Embryonic facial prominence (tissue), 1 donor: ENCODE measurements around the gene GMEB2.
"Not testable (repeated sequence)": the region's sequence is repeated elsewhere in the genome, so short reads cannot be mapped to it uniquely, and the experiment has no call there.

Experiments
- DNase-seq: peaks from one replicate; pipeline ENCODE4 v3.0.0-alpha.2; 2016; ENCODE audit errors: extremely low spot score

GMEB2 gene

DNA sequence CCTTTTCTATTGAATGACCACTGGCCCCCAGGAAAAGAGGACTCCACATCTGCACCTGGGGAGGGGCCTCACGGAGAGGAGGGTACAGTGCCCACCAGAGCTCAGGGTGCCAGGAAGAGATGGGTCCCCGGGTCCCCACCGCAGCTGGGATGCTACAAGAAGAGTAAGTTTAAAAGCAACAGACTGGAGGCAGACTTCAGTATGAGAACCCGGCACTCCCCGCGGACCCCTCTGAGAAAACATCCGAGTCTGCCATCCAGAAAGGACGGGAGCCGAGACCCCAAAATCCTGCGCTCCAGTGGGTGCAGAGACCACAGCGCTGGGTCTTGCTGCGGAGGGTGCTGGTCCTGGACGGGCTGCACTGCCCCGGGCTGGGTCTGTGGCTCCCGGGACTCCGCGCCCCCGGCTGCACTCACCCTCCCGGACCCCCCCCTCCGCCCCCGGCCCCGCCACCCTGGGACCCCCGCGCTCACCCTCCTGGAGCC lies 53.2 kb downstream of the GMEB2 start:
- DNase-seq = no peak

DNA sequence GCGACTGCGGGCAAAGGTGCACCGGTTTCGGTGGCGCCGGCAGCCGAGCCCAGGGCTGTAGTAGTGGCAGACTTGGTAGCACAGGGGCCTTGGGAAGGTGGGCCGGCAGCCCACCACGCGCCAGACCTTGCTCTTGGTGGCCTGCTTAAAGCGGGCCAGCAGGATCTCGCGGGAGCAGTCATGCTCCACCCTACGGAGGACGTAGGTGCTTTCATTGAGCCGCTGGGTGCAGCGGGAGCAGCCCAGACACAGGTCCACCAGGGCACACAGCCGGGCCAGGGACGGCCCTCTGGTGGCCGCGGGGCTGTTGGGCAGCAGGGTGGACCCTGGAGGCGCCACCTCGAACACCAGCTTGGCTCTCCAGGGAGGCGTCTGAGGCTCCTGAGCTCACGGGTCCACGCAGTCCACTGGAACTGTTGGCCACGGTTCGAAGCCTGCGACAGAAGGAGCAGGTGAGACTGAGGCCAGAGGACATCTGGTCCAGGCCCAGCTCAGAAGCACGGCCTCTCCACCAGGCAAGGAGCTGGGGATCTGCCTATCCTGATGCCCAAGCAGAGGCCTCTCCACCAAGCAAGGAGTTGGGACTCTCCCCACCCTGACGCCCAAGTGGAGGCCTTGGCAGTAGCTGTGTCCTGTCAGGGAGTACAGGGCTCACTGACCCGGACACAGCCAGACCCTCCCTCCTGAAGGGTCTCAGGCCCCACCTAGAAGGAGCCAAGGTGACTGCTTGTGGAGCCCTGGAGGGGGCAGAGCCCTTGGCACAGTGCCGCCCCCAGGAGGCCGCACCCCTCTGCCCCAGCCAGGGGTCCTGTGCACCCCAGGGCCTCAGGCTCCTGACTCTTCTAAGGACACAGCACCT lies 53.9 kb downstream of the GMEB2 start:
- no peak for DNase-seq

DNA sequence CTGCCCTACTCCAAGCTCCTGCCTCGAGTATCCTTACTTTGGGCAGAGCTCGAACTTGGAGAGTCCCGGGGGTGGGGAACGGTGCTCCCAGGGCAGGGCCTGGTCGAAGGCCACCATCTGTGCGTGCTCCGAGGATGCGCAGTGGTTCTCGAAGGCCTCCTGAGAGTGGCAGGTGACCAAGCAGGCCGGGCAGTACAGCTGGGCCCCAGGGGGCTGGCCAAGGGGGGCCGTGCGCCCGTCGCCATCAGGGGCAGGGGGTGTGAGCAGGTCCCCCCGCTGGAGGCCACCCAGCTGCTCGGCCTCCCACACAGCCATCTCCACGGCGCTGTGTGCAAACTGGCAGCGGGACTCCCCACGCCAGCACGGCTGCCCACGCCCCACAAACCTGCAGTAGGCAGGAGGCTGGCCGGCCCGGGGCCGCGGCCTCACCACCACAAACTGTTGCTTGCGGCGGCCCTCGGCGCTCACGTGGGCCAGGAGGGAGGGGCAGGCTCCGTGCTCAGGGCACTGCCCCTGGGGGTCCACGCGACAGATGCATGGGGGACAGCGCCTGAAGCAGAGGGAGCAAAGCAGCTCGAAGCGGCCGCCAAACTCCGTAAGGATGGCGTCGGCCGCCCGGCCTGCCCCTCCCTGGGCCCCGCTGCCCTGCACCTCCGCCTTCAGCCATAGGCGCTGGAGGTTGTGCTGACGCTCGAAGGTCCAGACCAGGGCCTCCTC lies 54.7 kb downstream of the GMEB2 start:
- DNase-seq = no peak

DNA sequence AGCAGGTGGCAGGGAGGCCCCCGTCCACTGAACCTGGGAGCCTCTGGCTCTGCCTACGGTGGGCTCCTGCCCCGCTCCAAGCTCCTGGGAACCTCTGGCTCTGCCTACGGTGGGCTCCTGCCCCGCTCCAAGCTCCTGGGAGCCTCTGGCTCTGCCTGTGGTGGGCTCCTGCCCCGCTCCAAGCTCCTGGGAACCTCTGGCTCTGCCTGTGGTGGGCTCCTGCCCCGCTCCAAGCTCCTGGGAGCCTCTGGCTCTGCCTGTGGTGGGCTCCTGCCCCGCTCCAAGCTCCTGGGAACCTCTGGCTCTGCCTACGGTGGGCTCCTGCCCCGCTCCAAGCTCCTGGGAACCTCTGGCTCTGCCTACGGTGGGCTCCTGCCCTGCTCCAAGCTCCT lies 55.8 kb downstream of the GMEB2 start:
- not testable (repeated sequence) for DNase-seq

DNA sequence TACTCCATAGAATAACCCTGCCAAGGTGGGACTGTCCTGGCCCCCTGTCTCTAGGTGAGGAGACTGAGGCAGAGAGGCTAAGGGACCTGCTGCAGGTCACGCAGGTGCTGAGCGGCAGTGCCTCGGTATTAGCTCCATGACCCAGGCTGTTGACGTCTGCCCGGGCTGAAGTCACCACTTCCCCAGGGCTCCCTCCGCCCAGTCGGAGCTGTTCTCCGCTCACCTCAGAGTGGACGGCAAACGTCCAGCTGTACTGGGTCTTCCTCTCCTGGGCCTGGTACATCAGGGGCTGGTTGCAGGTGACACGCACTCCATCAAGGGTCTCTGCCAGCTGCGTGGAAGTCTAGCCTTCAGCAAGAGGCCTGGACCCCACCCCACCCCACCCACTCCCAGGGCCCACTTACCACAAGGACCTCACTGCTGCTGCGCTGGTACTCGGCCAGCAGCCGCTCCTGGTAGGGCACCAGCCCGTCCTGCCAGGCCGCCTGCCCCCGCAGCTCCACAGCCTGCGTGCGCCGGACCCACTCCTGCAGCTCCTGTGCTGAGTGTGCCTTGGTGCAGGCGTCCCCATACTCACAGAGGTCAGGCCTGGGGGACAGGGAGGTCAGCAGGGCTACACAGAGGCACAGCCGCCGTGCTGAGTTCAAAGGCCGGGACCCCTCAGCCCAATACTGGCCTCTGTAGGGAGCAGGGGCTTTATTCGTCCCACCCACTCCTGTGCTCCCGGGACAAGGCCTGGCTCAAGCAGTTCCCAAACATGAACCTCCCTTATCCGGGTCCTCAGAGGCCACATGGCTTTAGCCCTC lies 56.4 kb downstream of the GMEB2 start:
- DNase-seq = no peak

DNA sequence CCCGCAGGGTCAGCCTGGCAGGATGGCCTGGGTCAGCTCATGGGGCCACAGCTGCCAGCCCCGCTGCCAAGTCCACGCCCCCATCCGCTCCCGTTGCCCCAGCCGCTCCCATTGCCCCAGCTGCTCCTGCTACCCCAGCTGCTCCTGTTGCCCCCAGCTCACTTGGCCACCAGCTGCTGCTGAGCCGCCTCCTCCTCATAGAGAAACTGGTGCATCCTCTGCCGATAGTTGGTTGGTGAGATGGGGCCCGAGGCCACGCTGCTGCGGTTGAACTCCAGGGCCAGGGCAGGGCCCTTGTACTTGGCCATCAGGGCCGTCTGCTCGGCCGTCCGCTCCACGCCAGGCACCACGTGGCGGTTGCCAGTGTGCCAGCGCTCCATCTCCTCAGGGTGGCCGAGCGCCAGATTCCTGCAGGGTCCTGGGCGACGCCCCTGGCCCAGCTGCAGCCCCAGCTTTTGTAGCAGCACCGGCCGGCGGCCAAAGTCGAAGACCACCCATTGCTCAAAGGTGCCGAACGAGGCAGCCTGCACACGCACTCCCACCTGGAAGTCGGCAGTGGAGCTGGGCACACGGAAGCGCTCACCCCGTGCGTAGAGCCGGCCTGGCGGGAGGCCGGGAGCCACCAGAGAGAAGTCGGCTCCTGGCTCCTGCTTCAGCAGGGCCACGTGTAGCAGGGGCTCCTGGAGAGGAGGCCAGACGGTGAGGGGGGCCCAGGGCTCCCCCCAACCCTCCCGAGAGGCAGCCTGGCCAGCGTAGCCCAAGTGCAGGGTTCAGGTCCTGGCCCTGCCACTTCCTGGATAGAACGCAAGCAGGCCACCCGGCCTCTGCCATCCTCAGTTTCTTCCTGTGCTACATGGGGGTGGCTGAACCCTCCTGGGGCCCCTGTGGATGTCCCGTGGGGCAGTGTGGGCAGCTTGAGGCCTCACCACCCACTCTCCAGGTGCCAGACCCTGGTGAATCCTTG lies 57.6 kb downstream of the GMEB2 start:
- DNase-seq = no peak

DNA sequence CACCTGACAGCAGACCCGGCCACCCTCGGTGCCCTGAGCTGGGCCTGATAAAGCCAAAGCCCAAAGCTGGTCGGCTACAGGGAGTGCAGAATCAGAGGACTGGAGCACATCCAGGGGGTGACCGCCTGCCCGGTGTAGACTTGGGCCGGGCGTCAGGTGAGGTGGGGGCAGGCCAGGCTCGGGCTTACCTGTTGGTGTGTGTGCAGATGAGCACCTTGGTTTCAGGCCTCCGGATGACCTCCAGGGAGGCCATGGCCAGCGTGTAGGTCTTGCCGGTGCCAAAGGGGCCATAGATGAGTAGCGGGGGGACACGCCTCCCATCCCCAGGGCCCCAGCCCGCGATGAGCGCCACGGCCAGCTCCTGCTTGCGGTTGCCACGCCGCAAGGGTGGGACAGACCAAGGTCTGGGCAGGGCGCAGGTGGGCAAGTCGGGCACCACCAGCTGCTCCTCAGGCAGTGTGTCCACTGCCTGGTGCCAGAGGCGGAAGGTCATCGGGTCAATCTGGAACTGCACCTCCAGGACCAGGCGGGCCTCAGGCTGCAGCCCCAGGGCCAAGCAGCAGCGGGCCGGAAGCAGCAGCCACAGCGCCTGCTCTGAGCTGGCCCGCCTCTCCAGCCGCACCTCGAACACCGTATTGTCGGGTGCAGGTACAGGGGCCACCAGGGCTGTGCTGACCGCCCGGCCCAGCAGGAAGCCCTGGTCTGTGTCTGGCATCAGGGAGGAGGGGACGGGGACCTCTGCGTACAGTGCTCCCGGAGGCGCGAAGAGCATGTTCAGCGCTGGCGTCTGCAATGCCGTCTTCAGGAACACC lies 58.5 kb downstream of the GMEB2 start:
- DNase-seq = no peak

DNA sequence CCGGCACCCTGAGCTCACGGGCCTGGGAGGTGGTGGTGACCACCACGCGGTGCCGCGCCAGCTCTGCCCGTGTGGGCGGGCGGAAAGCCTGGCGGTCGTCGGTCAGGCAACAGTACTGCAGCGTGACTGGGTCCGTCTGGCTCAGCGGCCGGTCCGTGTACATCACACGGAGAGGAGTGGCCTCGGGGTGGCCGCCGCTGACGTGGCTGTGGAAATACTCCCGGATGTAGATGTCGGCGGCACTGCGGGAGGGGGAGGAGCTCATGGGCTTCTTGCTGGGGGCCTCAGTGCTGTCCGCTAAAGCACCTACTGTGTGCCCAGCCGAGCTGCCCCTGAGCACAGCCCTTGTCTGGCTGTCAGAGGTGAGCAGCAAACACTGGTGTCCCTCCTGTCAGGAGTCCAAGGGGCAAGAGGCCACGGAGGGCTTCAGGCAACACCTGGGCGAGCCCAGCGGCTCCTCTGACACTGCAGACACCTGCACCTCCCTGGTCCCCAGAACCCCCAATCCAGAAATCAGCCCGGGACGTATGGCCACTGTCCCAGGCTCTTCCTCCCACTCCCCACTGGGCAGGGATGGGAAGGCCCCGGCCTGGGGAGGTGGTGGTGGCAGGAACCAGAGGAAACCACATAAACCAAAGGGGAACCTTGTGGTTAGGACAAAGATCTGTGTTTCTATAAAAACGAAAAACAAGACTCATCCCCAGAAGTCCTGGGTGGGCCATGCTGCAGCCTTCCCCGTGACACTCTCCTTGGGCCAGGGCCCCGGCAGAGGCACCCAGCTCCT lies 59.3 kb downstream of the GMEB2 start:
- no peak for DNase-seq

DNA sequence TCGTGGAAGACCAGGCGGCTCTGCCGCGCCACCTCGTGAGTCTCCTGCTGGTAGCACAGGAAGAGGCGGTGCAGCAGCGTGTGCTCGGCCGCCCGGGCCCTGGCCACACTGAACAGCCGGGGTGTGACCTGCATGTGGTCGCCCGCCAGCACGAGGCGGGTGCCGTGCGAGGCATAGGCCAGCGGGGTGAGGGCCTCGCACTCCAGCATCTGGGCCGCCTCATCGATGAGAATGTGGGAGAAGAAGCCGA lies 59.8 kb downstream of the GMEB2 start:
- no peak for DNase-seq

DNA sequence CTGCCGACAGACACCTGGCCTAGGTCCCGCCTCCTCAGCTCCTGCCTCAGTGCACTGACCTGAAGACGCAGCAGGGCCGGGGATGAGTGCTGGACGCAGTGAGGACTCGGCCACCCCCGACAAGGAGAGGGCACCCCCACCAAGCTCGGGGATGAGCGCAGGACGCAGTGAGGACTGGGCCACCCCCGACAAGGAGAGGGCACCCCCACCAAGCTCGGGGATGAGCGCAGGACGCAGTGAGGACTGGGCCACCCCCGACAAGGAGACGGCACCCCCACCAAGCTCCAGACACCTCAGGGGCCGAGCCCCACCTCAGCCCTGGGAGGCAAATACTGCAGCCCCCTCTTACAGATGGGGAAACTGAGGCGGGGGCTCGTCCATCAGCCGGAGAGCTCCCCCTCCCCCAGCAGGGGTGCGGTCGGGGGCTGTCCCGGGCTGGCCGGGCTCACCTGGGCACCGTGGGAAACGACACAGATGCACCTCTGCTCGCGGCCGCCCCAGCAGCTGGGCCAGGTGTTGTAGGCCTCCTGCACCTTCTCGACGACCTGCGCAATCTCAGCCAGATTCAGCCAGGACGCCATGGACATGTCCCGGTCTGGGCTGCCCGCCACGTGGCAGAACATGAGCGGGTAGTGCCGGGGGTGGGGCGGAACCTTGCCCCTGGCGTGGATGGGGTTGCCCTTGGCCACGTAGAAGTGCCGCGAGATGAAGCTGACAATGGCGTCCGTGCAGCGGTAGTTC lies 60.3 kb downstream of the GMEB2 start:
- no peak for DNase-seq

DNA sequence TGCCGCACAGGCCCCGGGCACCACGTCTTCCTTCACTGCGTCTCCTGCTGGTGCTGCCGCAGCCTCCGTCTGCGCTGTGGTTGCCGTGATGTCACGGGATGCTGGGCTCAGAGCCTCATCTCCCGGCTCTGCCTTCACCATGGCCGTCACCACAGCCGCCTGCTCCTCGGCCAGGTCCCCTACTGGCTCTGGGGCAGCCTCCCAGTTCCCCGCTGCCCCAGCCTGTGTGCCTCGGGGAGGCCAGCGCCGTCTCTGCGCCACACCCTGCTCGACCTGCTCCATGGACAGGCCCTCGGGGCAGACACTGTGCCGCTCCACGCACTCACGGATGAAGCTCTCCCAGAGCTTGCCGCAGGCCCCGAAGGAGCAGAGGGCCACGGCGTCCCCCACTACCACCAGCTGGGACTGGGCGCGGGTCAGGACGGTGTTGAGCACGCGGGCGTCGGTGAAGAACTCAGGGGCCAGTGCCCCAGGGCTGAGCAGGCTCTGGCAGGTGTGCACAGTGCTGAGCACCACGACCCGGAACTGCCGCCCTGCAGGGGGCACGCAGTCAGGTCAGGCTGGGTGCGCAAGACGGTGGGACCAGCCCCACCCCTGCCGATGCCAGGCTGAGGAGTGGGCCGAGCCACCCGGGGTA lies 61.1 kb downstream of the GMEB2 start:
- no peak for DNase-seq

DNA sequence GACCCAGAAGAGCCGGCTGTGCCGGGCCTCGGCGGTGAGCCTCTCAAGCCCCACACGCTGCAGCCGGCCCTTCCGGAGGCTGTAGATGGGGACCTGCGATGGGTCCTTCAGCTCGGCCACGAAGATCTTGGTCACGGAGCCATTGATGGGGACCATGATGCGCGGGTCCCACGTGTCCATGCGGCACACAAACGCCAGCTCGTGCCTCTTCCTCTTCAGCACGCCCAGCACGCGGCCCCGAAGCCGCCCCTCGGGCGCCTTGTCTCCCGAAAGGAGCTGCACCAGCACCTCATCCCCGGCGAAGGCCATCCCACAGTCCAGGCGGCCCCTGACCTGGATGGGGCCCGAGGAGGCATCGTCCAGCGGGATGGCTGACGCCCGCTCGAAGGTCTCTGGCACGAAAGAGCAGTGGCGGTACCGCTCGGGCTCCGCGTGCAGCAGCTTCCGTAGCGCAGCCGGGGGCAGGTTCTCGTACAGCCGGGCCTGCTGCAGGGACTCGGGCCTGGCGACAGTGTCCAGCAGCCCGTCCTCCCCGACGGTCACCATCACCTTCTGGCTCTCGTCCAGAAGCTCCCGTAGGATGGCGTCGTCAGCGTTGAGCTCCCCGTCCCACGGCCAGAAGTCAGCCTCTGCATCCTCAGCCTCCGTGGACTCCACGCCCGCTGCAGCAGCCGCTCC lies 61.7 kb downstream of the GMEB2 start:
- no peak for DNase-seq

DNA sequence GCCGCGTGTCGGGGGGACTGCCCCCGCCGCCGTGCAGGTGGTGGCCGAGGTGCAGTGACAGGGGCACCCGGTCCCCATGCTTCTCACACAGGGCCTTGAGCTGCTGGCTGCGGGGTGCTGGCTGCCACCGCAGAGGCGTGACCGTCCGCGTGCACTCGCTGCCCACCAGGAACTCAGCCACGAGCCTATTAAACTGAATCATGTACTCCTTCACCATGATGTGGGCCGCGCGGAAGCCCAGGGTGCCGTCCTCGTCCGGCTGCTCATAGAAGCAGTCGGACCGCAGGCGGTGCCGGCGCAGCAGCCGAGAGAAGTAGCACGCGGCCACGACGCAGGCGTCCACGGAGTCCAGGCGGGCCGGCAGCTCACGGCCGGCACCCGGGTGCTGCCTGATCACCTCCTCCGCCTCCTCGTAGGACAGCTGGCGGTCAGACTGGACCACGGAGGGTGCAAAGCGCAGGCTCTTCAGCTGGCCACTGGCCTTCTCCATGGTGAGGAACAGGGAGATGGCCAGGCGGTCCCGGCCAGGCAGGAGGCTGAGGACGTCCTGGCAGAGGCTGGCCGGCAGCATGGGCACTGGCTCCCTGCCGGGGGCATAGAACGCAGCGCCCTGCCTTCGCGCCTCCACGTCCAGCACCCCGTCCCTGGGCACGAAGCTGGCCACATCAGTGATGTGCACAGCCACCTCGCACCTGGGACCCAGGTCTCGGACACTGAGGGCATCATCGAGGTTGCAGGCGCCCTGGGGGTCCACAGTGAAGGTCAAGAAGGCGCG lies 62.7 kb downstream of the GMEB2 start:
- no peak for DNase-seq

DNA sequence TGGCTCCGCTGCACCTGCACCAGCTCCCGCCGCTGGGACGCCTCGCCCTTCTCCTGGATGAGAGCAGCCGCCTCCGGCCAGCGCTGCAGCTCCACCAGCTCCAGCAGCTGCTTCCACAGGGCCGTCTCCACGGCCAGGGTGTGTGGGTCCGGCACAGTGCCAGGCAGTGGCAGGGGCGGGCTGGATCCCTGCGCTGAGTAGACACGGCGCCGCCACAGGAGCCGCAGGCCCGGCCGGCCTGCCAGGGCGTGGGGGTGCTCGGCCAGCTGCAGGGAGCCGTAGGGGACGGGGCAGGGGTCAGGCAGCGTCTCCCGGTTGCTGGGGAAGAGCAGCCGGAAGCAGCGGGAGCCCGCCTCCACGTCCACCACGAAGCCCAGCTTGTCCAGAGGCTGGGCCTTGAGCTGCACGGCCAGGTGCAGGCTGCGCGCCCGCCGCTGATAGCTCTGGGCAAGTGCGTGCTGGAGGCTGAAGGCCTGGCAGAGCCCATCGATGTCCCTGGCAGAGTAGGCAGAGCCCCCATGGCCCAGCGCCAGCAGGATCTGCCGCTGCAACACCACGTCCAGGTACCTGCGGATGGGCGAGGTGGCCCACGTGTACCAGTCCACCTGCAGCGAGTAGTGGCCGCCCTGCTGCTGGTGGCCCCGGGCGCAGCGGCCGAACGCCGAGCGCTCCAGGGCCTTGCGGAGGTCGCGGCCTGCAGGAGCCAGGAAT lies 63.5 kb downstream of the GMEB2 start:
- DNase-seq = no peak

DNA sequence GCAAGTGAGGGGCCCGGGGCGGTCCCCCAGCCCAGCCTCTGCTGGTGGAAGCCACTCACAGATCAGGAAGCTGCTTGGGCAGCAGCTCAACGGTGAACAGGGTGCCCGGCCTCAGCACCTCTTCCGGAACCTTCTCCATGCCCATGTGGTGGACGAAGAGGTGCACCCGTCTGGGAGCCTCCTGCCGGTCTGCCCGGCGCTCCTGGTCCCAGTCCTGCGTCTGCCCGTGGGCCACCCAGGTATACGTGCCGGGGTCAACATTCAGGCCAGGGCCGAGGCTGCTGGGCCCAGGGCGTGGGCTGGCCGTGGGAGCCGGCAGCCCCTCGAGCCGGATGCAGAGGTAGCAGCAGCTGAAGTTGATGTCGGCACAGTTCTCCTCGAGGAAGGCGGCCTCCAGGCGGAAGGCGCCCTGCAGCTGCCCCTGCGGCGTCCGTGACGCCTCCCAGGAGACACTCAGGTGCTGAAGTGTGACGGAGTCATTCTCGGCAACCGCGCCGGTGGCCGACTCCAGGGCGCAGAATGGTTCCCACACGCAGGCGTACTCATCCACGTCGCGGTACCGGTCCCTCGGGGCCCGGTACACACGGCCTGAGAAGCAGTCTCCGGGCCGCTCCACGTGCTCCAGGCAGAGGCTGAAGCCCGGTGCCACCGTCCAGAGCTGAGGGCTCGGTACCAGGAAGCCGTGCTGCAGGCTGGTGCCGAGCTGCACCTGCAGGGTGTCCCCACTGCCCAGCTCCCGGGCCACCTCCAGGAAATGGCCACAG lies 64.3 kb downstream of the GMEB2 start:
- no peak for DNase-seq
